ENCODE results near the gene UNK.

The UNK gene, protein sequence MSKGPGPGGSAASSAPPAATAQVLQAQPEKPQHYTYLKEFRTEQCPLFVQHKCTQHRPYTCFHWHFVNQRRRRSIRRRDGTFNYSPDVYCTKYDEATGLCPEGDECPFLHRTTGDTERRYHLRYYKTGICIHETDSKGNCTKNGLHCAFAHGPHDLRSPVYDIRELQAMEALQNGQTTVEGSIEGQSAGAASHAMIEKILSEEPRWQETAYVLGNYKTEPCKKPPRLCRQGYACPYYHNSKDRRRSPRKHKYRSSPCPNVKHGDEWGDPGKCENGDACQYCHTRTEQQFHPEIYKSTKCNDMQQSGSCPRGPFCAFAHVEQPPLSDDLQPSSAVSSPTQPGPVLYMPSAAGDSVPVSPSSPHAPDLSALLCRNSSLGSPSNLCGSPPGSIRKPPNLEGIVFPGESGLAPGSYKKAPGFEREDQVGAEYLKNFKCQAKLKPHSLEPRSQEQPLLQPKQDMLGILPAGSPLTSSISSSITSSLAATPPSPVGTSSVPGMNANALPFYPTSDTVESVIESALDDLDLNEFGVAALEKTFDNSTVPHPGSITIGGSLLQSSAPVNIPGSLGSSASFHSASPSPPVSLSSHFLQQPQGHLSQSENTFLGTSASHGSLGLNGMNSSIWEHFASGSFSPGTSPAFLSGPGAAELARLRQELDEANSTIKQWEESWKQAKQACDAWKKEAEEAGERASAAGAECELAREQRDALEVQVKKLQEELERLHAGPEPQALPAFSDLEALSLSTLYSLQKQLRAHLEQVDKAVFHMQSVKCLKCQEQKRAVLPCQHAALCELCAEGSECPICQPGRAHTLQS

DNA sequence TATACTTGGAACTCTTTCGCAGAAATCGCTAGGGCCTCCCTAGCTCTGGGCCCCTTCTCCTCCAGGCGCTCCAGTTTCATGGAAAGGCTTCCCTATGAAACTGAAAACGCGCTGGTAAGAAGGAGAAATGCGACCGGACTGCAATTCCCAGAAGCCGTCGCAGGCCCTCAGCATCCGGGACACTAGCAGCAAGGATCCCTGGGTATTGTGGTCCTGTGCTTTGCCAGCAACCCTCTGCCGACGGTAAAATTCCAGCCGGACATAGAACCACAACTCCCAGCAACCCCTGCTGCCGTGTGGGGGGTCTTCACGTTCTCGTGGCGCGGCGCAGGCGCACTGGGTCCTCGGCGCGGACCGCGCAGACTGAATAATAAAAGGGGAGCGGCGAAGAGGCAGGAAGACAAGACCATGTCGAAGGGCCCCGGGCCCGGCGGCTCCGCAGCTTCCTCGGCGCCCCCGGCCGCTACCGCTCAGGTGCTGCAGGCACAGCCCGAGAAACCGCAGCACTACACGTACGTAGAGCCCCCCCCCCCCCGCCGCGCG lies at the start of gene UNK:
TSS of gene UNK (plus strand) at position 334 of the 543 bp plus-strand sequence. CDS start at position 409, 75 bp downstream.
- intact Hi-C loops (cut with DNase I), result loop anchor here (5.0 to 10.0 kb wide), 2 partner anchors 73 to 110 kb away; partner anchors contain the start of genes TRIM65 and WBP2
- peak; percentile 95 to 100 (median 98) for DNase-seq

DNA sequence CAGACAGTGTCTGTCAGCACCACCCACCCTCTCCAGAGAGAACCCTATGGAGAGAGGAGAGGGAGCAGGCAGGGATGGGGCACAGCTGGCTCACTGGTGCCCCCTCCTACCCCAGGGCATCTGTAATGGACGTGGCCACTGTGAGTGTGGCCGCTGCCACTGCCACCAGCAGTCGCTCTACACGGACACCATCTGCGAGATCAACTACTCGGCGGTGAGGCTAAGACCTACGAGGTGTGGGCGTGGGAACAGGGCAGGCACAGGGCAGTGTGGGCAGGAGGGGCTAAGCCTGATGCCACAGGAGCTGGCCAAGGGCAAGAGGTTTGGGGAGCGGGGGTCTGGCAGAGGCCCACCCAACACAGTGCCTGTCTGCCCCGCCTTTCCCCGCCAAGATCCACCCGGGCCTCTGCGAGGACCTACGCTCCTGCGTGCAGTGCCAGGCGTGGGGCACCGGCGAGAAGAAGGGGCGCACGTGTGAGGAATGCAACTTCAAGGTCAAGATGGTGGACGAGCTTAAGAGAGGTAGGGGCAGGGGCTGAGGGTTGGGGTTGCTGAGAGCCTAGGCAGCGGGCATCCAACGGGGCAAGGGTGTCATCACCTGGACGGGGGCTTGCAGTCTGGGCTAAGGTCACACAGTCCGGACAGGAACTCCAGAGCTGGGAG lies 48.3 kb upstream of the UNK start:
- intact Hi-C loops (cut with DNase I), result no loop called here
- no peak for DNase-seq

DNA sequence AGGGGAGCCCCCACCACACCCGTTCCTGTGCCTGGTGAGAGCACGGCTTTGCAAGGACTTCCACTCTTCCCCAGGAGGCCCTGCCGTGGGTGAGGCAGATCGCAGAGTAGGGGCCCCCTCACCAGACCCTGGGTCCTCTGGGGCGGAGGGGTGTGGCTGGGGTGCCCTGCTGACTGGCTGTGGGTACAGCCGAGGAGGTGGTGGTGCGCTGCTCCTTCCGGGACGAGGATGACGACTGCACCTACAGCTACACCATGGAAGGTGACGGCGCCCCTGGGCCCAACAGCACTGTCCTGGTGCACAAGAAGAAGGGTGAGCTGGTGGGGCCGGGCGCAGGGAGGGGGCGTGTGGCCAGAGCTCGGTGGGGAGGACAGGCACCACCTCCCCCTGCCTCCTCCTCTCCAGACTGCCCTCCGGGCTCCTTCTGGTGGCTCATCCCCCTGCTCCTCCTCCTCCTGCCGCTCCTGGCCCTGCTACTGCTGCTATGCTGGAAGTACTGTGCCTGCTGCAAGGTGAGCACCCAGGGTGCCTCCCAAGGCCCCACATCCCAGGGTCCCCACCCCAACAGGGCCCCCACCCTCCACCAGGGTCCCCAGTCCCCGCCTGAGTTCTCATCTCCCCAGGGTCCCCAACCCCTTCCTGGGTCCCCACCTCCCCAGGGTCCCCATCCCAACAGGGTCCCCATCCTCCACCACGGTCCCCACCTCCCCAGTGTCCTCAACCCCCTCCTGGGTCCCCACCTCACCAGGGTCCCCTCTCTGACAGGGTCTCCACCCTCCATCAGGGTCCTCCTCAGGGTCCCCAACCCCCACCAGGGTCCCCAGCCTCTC lies 47.3 kb upstream of the UNK start:
- intact Hi-C loops (cut with DNase I), result no loop called here
- DNase-seq, result no peak

DNA sequence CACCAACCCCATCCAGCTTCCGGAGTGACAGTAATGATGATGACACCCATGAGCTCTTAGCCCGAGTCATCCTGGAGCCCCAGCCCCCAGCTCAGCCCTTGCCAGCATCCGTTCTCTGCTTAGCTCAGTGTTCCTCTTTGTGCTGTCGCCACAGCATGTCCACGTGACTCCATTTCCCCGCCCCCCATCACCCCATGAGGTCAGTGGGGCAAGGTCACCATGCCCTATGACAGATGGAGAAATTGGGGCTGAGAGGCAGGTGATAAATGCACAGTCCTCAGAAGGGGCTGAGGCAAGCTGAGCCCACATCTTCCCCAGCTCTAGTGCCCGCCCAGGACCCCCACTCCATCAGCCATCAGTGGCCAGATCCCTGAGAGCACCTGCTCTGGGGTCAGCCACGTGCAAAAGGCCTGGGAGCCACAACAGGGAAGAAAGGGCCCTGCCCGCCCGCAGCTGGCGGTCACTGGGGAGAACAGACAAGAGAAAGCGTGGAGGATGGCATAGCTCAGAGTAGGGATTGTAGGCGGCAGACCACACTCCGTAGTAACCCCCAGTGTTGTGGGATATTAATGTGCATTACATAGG lies 46.3 kb upstream of the UNK start:
- intact Hi-C loops (cut with DNase I), result no loop called here
- peak in 40 of 42 donors; percentile 11 to 87 (median 60) for DNase-seq

DNA sequence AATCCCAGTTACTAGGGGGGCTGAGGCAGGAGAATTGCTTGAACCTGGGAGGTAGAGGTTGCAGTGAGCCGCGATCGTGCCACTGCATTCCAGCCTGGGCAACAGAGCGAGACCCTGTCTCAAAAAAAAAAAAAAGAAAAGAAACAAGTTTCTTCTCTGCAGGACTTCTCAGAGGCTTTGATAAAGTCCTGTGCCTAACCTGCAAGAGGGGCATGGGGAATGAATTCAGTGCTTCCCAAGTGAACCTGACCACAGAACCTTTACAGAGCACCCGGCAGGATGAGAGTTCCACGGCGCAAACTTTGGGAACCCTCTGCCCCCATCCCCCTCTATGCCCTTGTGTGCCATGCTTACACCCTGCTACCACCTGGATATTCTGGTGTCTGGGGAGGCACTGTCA lies 45.4 kb upstream of the UNK start:
- DNase-seq, result no peak
- intact Hi-C loops (cut with DNase I), result no loop called here

DNA sequence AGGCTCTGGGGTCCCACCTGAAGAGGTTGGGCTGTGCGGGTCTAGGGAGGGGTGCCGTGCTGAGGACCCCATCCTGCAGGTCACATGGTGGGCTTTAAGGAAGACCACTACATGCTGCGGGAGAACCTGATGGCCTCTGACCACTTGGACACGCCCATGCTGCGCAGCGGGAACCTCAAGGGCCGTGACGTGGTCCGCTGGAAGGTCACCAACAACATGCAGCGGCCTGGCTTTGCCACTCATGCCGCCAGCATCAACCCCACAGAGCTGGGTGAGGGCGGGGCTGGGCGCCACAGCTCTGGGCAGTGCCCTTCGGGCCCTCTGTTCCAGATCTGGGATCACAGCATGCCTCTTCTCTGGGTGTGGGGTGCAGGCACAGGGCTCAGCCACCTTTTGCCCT lies 44.8 kb upstream of the UNK start:
- DNase-seq, result no peak
- intact Hi-C loops (cut with DNase I), result no loop called here

DNA sequence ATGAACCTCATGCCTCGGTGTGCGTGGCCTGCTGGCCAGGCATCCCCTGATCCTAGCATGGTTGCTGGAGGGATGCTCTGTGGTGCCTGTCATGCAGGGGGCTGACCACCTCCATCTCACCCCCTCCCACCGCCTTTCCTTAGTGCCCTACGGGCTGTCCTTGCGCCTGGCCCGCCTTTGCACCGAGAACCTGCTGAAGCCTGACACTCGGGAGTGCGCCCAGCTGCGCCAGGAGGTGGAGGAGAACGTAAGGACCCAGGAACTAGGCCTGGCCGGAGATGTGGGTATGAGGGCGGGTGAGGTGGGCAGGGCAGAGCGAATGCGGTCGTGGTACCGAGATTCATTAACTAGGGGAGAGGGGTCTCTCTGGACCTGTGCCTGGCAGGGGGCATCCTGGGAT lies 44.4 kb upstream of the UNK start:
- DNase-seq, result no peak
- intact Hi-C loops (cut with DNase I), result no loop called here

DNA sequence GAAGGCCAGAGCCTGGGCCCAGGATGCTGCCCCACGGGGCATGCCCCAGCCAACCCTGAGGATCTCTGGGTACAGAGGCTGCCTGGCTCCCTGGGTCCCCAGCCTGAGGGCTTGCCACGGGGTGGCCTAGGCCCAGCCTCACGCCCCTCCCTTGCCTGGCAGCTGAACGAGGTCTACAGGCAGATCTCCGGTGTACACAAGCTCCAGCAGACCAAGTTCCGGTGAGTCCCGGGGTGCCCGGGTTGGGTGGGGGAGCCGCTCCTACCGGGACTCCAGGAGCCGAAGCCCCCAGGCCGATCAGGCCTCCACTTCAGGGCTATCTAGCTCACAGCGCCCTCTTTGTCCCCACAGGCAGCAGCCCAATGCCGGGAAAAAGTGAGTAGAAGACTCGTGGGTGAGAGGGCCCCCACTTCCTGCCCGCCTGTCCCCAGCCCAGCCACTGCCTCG lies 44.0 kb upstream of the UNK start:
- DNase-seq, result no peak
- intact Hi-C loops (cut with DNase I), result no loop called here

DNA sequence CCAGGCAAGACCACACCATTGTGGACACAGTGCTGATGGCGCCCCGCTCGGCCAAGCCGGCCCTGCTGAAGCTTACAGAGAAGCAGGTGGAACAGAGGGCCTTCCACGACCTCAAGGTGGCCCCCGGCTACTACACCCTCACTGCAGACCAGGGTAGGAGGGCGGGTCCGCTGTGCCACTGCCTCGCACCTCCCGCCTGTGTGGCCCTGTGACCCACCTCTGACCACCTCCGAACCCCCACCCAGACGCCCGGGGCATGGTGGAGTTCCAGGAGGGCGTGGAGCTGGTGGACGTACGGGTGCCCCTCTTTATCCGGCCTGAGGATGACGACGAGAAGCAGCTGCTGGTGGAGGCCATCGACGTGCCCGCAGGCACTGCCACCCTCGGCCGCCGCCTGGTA lies 42.3 kb upstream of the UNK start:
- intact Hi-C loops (cut with DNase I), result no loop called here
- no peak for DNase-seq

DNA sequence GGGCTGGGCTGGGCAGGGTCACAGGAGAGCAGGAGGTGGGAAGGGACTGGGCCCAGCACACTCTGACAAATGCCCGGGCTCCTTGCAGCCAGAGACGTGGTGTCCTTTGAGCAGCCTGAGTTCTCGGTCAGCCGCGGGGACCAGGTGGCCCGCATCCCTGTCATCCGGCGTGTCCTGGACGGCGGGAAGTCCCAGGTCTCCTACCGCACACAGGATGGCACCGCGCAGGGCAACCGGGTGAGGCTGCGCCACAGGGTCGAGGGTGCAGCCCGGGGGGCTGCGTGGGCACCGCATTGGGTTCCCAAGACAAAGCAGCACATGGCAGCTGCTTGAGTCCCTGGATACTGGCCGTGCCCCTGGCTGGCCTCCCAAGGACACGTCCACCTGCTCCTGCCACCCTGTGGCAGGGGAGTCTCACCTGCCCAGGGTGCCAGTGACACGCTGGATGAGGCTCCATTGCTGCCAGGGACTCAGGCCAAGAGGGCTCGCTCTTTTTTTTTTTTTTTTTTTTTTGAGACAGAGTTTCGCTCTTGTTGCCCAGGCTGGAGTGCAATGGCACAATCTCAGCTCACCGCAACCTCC lies 40.9 kb upstream of the UNK start:
- DNase-seq, result no peak
- intact Hi-C loops (cut with DNase I), result no loop called here

DNA sequence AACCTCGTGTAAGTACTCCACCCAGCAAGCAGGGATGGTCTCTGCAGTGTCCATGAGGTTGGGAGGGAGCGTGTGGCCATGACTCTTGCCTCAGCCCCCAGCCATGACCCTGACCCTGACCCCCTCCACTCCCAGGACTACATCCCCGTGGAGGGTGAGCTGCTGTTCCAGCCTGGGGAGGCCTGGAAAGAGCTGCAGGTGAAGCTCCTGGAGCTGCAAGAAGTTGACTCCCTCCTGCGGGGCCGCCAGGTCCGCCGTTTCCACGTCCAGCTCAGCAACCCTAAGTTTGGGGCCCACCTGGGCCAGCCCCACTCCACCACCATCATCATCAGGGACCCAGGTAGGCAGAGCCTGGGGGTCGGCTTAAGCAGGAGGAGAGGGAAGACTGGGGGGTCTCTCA lies 35.9 kb upstream of the UNK start:
- no peak for DNase-seq
- intact Hi-C loops (cut with DNase I), result no loop called here

DNA sequence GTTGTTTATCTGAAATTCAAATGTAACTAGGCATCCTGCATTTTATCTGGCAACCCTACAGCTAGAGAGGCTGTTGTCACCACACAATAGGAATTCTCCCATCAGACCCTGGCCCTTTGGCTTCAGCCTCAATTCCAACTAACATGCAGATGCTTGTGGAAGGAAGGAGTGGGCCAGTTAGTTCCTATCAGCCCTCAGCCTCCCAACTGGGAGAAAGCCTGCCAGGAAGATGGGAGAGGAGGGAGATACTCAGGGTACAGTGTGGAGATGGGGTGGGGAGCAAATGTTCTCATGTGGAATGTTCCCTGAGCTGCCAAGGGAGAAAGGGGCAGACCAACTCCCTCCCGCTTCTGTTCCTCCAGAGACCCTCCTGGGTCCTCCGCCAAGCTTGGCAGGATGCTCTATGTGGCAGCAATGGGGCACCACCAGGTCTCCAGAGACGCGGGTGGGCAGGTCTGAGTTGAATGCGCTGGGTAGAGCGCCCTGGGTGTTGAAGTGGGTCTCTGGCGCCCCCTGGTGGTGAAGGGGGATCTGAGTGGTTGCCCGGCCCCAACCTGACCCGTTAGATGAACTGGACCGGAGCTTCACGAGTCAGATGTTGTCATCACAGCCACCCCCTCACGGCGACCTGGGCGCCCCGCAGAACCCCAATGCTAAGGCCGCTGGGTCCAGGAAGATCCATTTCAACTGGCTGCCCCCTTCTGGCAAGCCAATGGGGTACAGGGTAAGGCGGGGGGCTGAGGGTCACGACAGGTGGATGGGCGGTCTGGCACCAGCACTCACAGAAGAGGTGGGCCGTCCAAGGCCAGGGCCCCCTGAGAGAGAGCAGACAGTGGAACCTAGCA lies 34.8 kb upstream of the UNK start:
- peak; percentile 81 to 97 (median 91) for DNase-seq
- intact Hi-C loops (cut with DNase I), result loop anchor here (5.0 kb wide), 1 partner anchor 72 kb away; no protein-coding TSS in a partner anchor

DNA sequence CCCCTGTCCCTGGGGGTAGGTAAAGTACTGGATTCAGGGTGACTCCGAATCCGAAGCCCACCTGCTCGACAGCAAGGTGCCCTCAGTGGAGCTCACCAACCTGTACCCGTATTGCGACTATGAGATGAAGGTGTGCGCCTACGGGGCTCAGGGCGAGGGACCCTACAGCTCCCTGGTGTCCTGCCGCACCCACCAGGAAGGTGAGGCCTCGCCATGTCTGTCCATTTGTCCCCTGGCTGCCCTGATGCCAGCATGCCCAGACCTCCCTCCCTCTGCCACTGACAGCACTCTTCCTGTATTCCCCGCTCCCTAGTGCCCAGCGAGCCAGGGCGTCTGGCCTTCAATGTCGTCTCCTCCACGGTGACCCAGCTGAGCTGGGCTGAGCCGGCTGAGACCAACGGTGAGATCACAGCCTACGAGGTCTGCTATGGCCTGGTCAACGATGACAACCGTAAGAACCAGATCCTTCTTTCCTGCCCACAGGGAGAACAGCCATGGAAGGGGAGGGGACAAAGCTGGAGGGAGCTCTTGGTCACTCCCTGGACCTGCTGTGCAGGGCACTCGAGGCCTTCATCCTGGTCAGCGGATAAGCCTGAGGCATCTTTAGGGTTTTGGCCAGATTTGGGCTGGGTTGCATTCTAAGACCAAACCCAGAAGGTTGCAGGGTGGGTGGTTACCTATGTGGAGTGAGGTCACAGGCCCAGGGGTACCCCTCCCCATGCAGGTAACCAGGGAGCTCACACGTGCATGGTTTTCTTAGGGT lies 33.8 kb upstream of the UNK start:
- DNase-seq, result no peak
- intact Hi-C loops (cut with DNase I), result loop anchor here (5.0 kb wide), 1 partner anchor 74 kb away; no protein-coding TSS in a partner anchor

DNA sequence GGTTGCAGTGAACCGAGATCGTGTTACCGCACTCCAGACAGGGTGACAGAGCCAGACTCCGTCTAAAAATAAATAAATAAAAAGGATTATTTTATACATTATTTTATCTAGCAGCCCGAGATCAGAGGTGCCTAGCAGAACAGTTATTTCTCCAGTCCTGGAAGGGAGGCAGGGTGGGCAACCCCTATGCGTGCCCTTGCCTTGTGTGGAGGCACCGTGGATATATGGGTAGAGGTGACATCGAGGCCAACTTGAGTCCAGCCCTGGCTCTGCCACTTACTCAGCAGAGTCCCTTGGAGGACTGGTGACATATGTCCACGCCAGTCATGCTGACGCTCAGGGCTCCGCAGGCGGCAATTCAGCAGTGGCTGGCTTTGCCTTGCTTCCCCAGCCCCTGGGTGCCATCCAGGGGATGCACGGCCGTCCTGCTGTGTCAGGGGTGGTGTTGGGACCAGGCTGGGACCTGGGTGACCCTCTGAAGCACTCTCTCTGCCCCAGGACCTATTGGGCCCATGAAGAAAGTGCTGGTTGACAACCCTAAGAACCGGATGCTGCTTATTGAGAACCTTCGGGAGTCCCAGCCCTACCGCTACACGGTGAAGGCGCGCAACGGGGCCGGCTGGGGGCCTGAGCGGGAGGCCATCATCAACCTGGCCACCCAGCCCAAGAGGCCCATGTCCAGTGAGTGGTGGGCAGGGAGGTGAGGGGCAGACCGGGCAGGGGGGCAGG lies 32.8 kb upstream of the UNK start:
- DNase-seq, result no peak
- intact Hi-C loops (cut with DNase I), result loop anchor here (5.0 kb wide), 1 partner anchor 75 kb away; no protein-coding TSS in a partner anchor

DNA sequence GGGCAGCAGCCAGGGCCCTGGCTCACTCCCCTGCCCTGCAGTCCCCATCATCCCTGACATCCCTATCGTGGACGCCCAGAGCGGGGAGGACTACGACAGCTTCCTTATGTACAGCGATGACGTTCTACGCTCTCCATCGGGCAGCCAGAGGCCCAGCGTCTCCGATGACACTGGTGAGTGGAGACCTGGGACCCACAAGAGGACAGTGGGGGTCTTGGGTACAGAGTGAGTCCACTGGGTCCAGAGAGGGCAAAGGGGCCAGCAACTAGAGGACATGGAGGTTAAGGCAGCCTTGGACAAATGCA lies 32.2 kb upstream of the UNK start:
- DNase-seq, result no peak
- intact Hi-C loops (cut with DNase I), result loop anchor here (5.0 kb wide), 1 partner anchor 75 kb away; no protein-coding TSS in a partner anchor
